Measurements from ENCODE around the gene PHF1.

Gene PHF1

DNA sequence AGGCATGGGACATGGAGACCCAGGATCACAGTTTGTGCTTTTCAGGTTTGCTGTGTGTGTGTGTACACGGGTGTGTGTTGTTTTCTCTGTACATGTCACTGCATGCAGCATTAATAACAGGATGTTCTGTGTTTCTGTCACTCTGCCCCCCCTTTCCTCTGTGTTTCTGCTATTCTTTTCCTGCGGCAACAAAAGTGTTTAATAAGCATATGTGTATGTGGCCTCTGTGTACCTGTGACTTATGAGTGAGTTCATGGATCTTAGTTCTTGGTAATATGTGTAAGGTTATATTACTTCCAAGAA is 18.9 kb downstream of the PHF1 start:
- DNase-seq (ENCODE audit: low read depth in 2 of 2), result no peak
- TF ChIP-seq, protein P1, sequence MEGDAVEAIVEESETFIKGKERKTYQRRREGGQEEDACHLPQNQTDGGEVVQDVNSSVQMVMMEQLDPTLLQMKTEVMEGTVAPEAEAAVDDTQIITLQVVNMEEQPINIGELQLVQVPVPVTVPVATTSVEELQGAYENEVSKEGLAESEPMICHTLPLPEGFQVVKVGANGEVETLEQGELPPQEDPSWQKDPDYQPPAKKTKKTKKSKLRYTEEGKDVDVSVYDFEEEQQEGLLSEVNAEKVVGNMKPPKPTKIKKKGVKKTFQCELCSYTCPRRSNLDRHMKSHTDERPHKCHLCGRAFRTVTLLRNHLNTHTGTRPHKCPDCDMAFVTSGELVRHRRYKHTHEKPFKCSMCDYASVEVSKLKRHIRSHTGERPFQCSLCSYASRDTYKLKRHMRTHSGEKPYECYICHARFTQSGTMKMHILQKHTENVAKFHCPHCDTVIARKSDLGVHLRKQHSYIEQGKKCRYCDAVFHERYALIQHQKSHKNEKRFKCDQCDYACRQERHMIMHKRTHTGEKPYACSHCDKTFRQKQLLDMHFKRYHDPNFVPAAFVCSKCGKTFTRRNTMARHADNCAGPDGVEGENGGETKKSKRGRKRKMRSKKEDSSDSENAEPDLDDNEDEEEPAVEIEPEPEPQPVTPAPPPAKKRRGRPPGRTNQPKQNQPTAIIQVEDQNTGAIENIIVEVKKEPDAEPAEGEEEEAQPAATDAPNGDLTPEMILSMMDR (IDR thresholded peaks at IDR 0.05; ENCODE audit: low read depth, low read length), result no peak
- H3K4me3 ChIP-seq (replicated peaks in 1 of 2; ENCODE audit: low read depth in 2 of 2, low read length in 2 of 2), result no peak overlapping the region

- DNase-seq (ENCODE audit: low read depth in 2 of 2), result no peak
- no peak overlapping the region for H3K4me3 ChIP-seq (replicated peaks in 1 of 2; ENCODE audit: low read depth in 2 of 2, low read length in 2 of 2)
- TF ChIP-seq, protein P1 (IDR thresholded peaks at IDR 0.05; ENCODE audit: low read depth, low read length), result no peak
Observed at GRCh38 chr6:33430334-33430733, 19.5 kb downstream of the PHF1 start.

DNA sequence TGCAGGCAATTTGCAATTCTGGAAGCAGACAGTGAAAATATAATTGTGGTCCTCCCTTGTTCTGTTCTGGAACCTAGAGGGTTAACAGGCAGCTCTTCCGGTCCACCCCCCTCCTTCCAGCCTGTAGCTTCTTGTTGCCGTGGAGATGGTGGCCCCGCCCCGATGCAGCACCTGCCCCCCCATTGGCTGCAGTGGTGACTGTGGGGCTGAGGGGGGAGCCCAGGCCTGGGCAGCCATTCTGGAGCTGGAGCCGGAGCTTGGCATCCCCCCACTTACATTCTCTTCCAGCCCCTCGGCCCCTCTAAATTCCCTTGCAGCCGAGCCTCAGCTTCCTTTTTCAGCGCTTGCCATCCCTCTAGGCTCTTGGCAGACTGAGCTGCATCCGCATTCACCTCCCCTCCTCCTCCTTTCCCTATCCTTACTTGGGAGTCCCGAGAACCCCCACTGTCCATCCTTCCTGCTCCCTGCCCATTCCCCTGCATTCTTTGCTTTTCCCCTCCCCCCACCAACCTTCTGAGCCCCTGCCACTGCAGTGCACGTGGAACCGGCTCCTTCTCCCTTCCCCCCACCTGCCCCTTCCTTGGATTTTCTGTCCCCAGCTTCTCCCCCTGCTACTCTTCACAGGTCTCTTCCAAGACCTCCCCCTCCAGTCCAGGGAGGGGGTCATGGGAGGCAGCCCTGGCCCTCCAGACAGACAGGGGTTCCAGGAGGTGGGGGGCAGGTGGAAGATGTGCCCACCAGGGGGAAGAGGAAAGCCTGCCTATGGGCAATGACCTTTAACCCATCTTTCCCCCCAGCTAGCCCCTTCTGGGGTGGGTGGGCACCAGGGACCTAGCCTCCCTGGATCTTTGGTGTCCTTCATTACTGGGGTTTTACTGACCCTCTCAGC is 20.4 kb downstream of the PHF1 start:
- TF ChIP-seq, protein P1 (IDR thresholded peaks at IDR 0.05; ENCODE audit: low read depth, low read length), result no peak
- peak; percentile 52 to 63 for DNase-seq (ENCODE audit: low read depth in 2 of 2)
- H3K4me3 ChIP-seq (replicated peaks in 1 of 2; ENCODE audit: low read depth in 2 of 2, low read length in 2 of 2), result no peak overlapping the region

DNA sequence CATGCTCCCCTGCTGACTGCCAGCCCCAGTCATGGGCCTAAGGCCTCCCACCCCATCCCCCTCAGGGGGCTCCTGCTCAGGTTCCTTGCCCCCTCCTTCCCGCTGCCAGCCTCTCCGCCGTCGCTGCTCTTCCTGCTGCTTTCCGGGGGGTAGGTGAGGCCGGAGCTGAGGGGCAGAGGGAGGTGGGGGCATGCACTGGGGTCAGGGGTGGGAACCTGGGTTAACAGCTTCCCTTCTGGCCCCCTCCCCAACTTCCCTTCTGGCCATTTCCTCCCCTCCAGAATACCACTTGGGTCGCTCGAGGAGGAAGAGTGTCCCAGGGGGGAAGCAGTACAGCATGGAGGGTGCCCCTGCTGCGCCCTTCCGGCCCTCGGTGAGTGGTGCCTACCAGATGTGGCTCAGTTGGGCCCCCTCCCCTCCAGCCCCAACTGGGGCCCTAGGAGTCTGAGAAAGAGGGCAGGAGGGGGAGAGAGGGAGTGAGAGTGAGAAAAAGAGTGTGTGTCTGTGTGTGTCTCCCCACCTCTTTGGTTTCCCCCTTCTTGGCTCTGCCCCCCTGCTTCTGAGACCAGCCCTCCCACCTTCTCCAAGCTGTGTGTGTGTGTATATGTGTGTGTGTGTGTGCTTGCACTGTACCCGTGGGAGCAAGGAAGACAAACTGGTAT is 21.2 kb downstream of the PHF1 start:
- no peak for DNase-seq (ENCODE audit: low read depth in 2 of 2)
- H3K4me3 ChIP-seq (replicated peaks in 1 of 2; ENCODE audit: low read depth in 2 of 2, low read length in 2 of 2), result no peak overlapping the region
- TF ChIP-seq, protein P1 (IDR thresholded peaks at IDR 0.05; ENCODE audit: low read depth, low read length), result no peak

- no peak overlapping the region for H3K4me3 ChIP-seq (replicated peaks in 1 of 2; ENCODE audit: low read depth in 2 of 2, low read length in 2 of 2)
- TF ChIP-seq, protein P1 (IDR thresholded peaks at IDR 0.05; ENCODE audit: low read depth, low read length), result no peak
- no peak for DNase-seq (ENCODE audit: low read depth in 2 of 2)
Observed at GRCh38 chr6:33432546-33432945, 21.7 kb downstream of the PHF1 start.

GRCh38 chr6:33433001-33433543 is 22.3 kb downstream of the PHF1 start:
- no peak for DNase-seq (ENCODE audit: low read depth in 2 of 2)
- TF ChIP-seq, protein P1 (IDR thresholded peaks at IDR 0.05; ENCODE audit: low read depth, low read length), result no peak
- H3K4me3 ChIP-seq (replicated peaks in 1 of 2; ENCODE audit: low read depth in 2 of 2, low read length in 2 of 2), result no peak overlapping the region
